GM06990 (cell line): Measurements from ENCODE around the gene TUBGCP6.

Experiments used
- DNase-seq: peaks from one replicate; pipeline ENCODE4 v3.0.0-alpha.2; 2011; ENCODE audit not compliant: insufficient read length; ENCODE audit errors: extremely low read depth
- H3K27me3 ChIP-seq: replicated peaks from 2 replicates; pipeline ENCODE4 v1.6.0; 2011; ENCODE audit warnings: low read length; ENCODE audit not compliant: control insufficient read depth, insufficient read depth
- H3K36me3 ChIP-seq: 2 replicates; pipeline ENCODE4 v1.5.1; 2011; ENCODE audit warnings: low read length; ENCODE audit not compliant: control insufficient read depth, insufficient read depth
- H3K4me3 ChIP-seq: replicated peaks from 2 replicates; pipeline ENCODE4 v1.5.1; 2011; ENCODE audit warnings: low read depth, mild to moderate bottlenecking, control low read depth, low read length
- CTCF ChIP-seq: IDR thresholded peaks from 2 replicates; pipeline ENCODE4 v1.5.1; 2011; ENCODE audit warnings: low read length, control low read depth, mild to moderate bottlenecking, inconsistent platforms; ENCODE audit not compliant: insufficient read depth, poor library complexity, severe bottlenecking

TUBGCP6 gene

GRCh38 chr22:50262973-50263617, 18.3 kb upstream of the TUBGCP6 start:
- DNase-seq, result no peak
- H3K36me3 ChIP-seq, result no peaks in the 10 kb centered on the region; the same call in none of the 2 replicates
- TF ChIP-seq CTCF, result no peak
- H3K27me3 ChIP-seq, result no peaks in the 10 kb centered on the region
- no peak overlapping the region for H3K4me3 ChIP-seq

GRCh38 chr22:50262460-50262911, 17.7 kb upstream of the TUBGCP6 start:
- no peak for DNase-seq
- H3K36me3 ChIP-seq, result no peaks in the 10 kb centered on the region; the same call in none of the 2 replicates
- H3K27me3 ChIP-seq, result no peaks in the 10 kb centered on the region
- TF ChIP-seq CTCF, result no peak
- no peak overlapping the region for H3K4me3 ChIP-seq

DNA sequence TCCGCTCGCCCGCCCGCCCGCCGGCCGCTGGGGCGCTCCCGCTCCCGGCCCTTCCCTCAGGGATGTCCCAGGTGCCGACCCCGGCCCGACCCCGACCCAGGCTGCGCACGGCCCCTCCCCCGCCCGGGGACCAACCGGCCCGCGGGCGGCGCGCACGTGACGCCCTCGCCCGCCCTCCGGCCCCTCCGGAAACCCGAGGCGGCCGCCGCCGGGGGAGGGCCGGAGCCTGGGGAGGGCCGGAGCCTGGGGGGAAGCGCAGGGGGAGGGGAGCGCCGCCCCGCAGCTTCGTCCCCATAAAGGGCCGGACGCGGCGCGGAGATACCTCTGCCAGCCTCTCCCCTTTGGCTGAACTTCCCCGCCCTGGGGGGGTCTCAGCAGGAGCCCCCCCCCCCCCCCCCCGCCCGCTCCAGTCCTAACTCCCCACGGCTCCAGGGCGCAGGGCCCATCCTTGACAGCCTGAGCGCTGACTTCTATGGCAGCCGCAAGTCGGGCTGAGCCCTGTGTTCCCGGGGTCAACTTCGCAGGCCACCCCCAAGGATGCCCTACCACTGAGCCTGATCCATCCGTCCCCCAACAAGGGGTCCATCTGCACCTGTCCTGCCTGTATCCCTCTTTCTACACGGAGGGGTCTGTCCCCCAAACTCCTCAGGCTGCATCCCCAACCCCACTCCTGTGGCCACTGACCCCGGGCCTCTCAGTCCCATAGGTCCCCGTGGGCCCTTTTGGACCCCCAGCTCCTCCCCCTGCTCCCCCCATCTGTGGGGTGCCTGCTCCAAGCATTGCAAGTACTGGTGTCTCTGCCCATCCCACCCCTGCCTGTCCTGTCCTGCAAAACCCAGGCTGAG, 17.0 kb upstream of the TUBGCP6 start, which contains the start of gene MAPK12:
Gene MAPK12, minus strand, starts transcription at position 69 of the 845 bp plus-strand sequence. CDS start 174 bp downstream, outside the sequence.
- no peaks in the 10 kb centered on the region for H3K27me3 ChIP-seq
- DNase-seq, result peak; percentile 69
- H3K4me3 ChIP-seq, result peak within 1 kb of the TSS; percentile 76
- H3K36me3 ChIP-seq, result no peaks in the 10 kb centered on the region; the same call in none of the 2 replicates
- no peak for TF ChIP-seq CTCF

GRCh38 chr22:50260801-50261614, 16.2 kb upstream of the TUBGCP6 start:
- TF ChIP-seq CTCF, result no peak
- Histone ChIP-seq H3K36me3 (no peaks in the 10 kb centered on the region; the same call in none of the 2 replicates), H3K27me3 (no peaks in the 10 kb centered on the region), H3K4me3 (peak overlapping the region; percentile 76)
- DNase-seq, result peak; percentile 68

- no peak for TF ChIP-seq CTCF
- Histone ChIP-seq H3K4me3 (peak overlapping the region; percentile 76), H3K27me3 (no peaks in the 10 kb centered on the region), H3K36me3 (no peaks in the 10 kb centered on the region; the same call in none of the 2 replicates)
- no peak for DNase-seq
Observed at GRCh38 chr22:50260434-50260800, 15.6 kb upstream of the TUBGCP6 start.
